ENCODE measurements around the gene AUTS2. TPM values are rescaled to one million over a fixed set of nuclear protein-coding genes. Genes with fewer than 3 reads are reported as not detected.

AUTS2 gene
- total RNA-seq, 1 donor from 2014 or later = 53.0 TPM

DNA sequence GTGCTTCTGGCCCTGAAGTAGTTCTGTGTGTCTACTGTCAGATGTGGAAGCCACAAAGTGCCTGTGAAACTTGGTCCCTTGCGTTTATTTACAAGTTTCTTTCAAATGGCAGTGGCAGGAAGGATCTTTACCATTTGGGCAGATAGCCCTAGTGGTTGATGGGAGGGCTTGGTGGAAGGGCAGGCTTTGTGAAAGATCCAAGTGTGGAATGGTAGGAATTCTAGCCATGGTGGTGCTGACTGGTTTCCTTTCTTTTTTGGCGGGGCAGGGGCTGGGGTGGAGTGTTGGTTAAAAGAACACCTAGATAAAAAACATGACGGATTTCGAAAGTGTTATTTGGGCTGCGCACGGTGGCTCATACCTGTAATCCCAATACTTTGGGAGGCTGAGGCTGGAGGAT lies 27.0 kb downstream of the AUTS2 start:
- no peak for TF ChIP-seq POLR2AphosphoS5 (IDR thresholded peaks at IDR 0.05; ENCODE audit: insufficient read depth in 1 of 2, low read depth in 1 of 2)
- no peak for TF ChIP-seq POLR2A (IDR thresholded peaks at IDR 0.05)
- TF ChIP-seq, protein P1, sequence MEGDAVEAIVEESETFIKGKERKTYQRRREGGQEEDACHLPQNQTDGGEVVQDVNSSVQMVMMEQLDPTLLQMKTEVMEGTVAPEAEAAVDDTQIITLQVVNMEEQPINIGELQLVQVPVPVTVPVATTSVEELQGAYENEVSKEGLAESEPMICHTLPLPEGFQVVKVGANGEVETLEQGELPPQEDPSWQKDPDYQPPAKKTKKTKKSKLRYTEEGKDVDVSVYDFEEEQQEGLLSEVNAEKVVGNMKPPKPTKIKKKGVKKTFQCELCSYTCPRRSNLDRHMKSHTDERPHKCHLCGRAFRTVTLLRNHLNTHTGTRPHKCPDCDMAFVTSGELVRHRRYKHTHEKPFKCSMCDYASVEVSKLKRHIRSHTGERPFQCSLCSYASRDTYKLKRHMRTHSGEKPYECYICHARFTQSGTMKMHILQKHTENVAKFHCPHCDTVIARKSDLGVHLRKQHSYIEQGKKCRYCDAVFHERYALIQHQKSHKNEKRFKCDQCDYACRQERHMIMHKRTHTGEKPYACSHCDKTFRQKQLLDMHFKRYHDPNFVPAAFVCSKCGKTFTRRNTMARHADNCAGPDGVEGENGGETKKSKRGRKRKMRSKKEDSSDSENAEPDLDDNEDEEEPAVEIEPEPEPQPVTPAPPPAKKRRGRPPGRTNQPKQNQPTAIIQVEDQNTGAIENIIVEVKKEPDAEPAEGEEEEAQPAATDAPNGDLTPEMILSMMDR (IDR thresholded peaks at IDR 0.05) = no peak

GRCh38 chr7:69625798-69626197 lies 27.5 kb downstream of the AUTS2 start:
- TF ChIP-seq, protein P1 (IDR thresholded peaks at IDR 0.05) = no peak
- TF ChIP-seq POLR2AphosphoS5 (IDR thresholded peaks at IDR 0.05; ENCODE audit: insufficient read depth in 1 of 2, low read depth in 1 of 2) (no peak), POLR2A (IDR thresholded peaks at IDR 0.05) (no peak)
- no peak overlapping the region for H3K4me3 ChIP-seq
- H3K27me3 ChIP-seq = no peaks in the 10 kb centered on the region
- no peak overlapping the region for H3K27ac ChIP-seq
- intact Hi-C loops (cut with DNase I) = no loop called here
- no peaks in the 10 kb centered on the region for H3K9me3 ChIP-seq
- H3K36me3 ChIP-seq = no peaks in the 10 kb centered on the region
- H3K4me1 ChIP-seq = peaks cover 12% of the 10 kb centered on the region
- DNase-seq (ENCODE audit: extremely low spot score in 2 of 2) = no peak

More for the DNA sequence above, 27.0 kb downstream of the AUTS2 start:
- H3K27ac ChIP-seq = no peak overlapping the region
- no peaks in the 10 kb centered on the region for H3K9me3 ChIP-seq
- H3K4me1 ChIP-seq = peaks cover 12% of the 10 kb centered on the region
- intact Hi-C loops (cut with DNase I) = no loop called here
- no peak overlapping the region for H3K4me3 ChIP-seq
- no peak for DNase-seq (ENCODE audit: extremely low spot score in 2 of 2)
- H3K36me3 ChIP-seq = no peaks in the 10 kb centered on the region
- H3K27me3 ChIP-seq = no peaks in the 10 kb centered on the region

GRCh38 chr7:69630292-69630691 lies 32.0 kb downstream of the AUTS2 start:
- no peak overlapping the region for H3K4me3 ChIP-seq
- no peak overlapping the region for H3K27ac ChIP-seq
- DNase-seq (ENCODE audit: extremely low spot score in 2 of 2) = no peak
- intact Hi-C loops (cut with DNase I) = no loop called here
- H3K9me3 ChIP-seq = no peaks in the 10 kb centered on the region
- peak in 1 of 2 donors; percentile 26 for TF ChIP-seq POLR2AphosphoS5 (IDR thresholded peaks at IDR 0.05; ENCODE audit: insufficient read depth in 1 of 2, low read depth in 1 of 2)
- TF ChIP-seq, protein P1 (IDR thresholded peaks at IDR 0.05) = no peak
- TF ChIP-seq POLR2A (IDR thresholded peaks at IDR 0.05) = no peak
- peaks cover 18% of the 10 kb centered on the region for H3K4me1 ChIP-seq
- H3K27me3 ChIP-seq = no peaks in the 10 kb centered on the region
- no peaks in the 10 kb centered on the region for H3K36me3 ChIP-seq

GRCh38 chr7:69631131-69631530 lies 32.9 kb downstream of the AUTS2 start:
- H3K27me3 ChIP-seq = no peaks in the 10 kb centered on the region
- peaks cover 24% of the 10 kb centered on the region for H3K4me1 ChIP-seq
- no peak for TF ChIP-seq POLR2AphosphoS5 (IDR thresholded peaks at IDR 0.05; ENCODE audit: insufficient read depth in 1 of 2, low read depth in 1 of 2)
- TF ChIP-seq, protein P1 (IDR thresholded peaks at IDR 0.05) = no peak
- no peak for TF ChIP-seq POLR2A (IDR thresholded peaks at IDR 0.05)
- no peaks in the 10 kb centered on the region for H3K36me3 ChIP-seq
- H3K9me3 ChIP-seq = no peaks in the 10 kb centered on the region
- no peak overlapping the region for H3K4me3 ChIP-seq
- no peak for DNase-seq (ENCODE audit: extremely low spot score in 2 of 2)
- no peak overlapping the region for H3K27ac ChIP-seq
- intact Hi-C loops (cut with DNase I) = no loop called here

DNA sequence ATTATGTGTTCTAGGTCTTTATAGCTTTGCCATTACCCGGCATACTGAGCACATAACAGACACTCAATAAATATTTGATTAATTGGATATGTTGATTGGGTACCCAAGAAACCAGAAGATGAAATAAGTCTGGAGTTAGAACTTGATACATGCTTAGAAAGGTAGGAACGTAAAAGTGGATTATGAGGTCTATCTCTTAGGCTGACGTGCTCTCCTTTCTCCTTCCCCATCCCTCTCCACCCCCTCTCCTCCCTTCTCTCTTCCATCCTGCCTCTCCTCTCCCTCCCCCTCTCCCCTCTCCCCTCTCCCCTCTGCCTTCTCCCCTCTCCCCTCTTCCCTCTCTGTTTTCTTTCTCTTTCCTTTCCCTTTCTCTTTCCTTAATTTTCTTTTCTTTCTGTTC lies 34.0 kb downstream of the AUTS2 start:
- no peak overlapping the region for H3K4me3 ChIP-seq
- intact Hi-C loops (cut with DNase I) = no loop called here
- H3K9me3 ChIP-seq = no peaks in the 10 kb centered on the region
- no peak overlapping the region for H3K27ac ChIP-seq
- no peak for DNase-seq (ENCODE audit: extremely low spot score in 2 of 2)
- TF ChIP-seq, protein P1 (IDR thresholded peaks at IDR 0.05) = no peak
- TF ChIP-seq POLR2A (IDR thresholded peaks at IDR 0.05) = no peak
- TF ChIP-seq POLR2AphosphoS5 (IDR thresholded peaks at IDR 0.05; ENCODE audit: insufficient read depth in 1 of 2, low read depth in 1 of 2) = no peak
- H3K27me3 ChIP-seq = no peaks in the 10 kb centered on the region
- no peaks in the 10 kb centered on the region for H3K36me3 ChIP-seq
- peaks cover 24% of the 10 kb centered on the region for H3K4me1 ChIP-seq

Measured in vagina (tissue), 2 donors.